Endodermal cell (in vitro differentiated cells): ENCODE data around the gene FXYD6. TPM values are rescaled to one million over a fixed set of nuclear protein-coding genes. Genes with fewer than 3 reads are reported as not detected.

ENCODE experiments used
- DNase-seq: peaks from one replicate; pipeline ENCODE4 v3.0.0-alpha.2; 2017
- H3K27ac ChIP-seq: 2 replicates; pipeline ENCODE4 v1.5.1; 2013; ENCODE audit warnings: mild to moderate bottlenecking, low read depth, low read length, moderate library complexity
- H3K27me3 ChIP-seq: 2 replicates; pipeline ENCODE4 v1.6.1; 2013; ENCODE audit warnings: mild to moderate bottlenecking, low read length, moderate library complexity; ENCODE audit not compliant: insufficient read depth, control insufficient read depth, poor library complexity, severe bottlenecking
- H3K36me3 ChIP-seq: 2 replicates; pipeline ENCODE4 v1.7.0; 2013; ENCODE audit warnings: mild to moderate bottlenecking, low read length, moderate library complexity; ENCODE audit not compliant: control insufficient read depth, insufficient read depth
- H3K4me1 ChIP-seq: one replicate; pipeline ENCODE4 v1.7.0; 2013; ENCODE audit warnings: low read length; ENCODE audit not compliant: control insufficient read depth, insufficient read depth
- H3K4me3 ChIP-seq: 2 replicates; pipeline ENCODE4 v1.5.1; 2013; ENCODE audit warnings: mild to moderate bottlenecking, low read length, moderate library complexity
- H3K9ac ChIP-seq: 2 replicates; pipeline ENCODE4 v1.6.1; 2013; ENCODE audit warnings: mild to moderate bottlenecking, low read length, moderate library complexity; ENCODE audit not compliant: poor library complexity, severe bottlenecking; ENCODE audit errors: extremely low read depth
- H3K9me3 ChIP-seq: 2 replicates; pipeline ENCODE4 v1.6.1; 2013; ENCODE audit warnings: mild to moderate bottlenecking, low read length, moderate library complexity; ENCODE audit not compliant: control insufficient read depth
- H3K27ac Mint-ChIP-seq: 2 replicates; pipeline ENCODE4 v1.8.0; 2020; ENCODE audit warnings: mixed read lengths
- H3K27me3 Mint-ChIP-seq: 2 replicates; pipeline ENCODE4 v1.8.0; 2021; ENCODE audit warnings: mild to moderate bottlenecking, mixed read lengths; ENCODE audit not compliant: insufficient read depth
- H3K36me3 Mint-ChIP-seq: 2 replicates; pipeline ENCODE4 v1.8.0; 2020; ENCODE audit warnings: low read depth, mixed read lengths
- H3K4me1 Mint-ChIP-seq: 2 replicates; pipeline ENCODE4 v1.8.0; 2020; ENCODE audit warnings: mixed read lengths
- H3K4me3 Mint-ChIP-seq: 2 replicates; pipeline ENCODE4 v1.8.0; 2020; ENCODE audit warnings: mild to moderate bottlenecking, moderate library complexity, mixed read lengths
- H3K9me3 Mint-ChIP-seq: 2 replicates; pipeline ENCODE4 v1.8.0; 2020; ENCODE audit warnings: mild to moderate bottlenecking, mixed read lengths
- CTCF ChIP-seq: fragments of 200-600 bp; sonication (generic); conservative IDR thresholded peaks from 2 replicates; pipeline ENCODE4 v1.5.0; 2021; ENCODE audit warnings: antibody characterized with exemption, mild to moderate bottlenecking
- WGBS, 2 experiments: methylation state at CpG; one replicate each; pipeline versions ENCODE4 v1.1.5 to v1.1.7; 2013; ENCODE audit warnings: missing lambda C conversion rate in 2 of 2, mixed read lengths in 1 of 2; ENCODE audit not compliant: insufficient coverage in 1 of 2, insufficient read length in 1 of 2; 5-methylcytosine and 5-hydroxymethylcytosine counted together
- total RNA-seq, 2 donors: library from RNA; stranded (reverse); fragmentation: NEBNext Ultra II Directional in 1 of 2; extraction: Animal tissue kit (Norgen Biotek cat#: 25700) in 1 of 2; gene quantifications; 2 replicates in 1 of 2; 3 replicates in 1 of 2; pipeline ENCODE4 v1.2.1, GENCODE V29; 2021

Gene FXYD6
- total RNA-seq, 2 donors from 2014 or later, result 54.1 to 61.8 TPM

GRCh38 chr11:117884994-117885393, 8.5 kb upstream of the FXYD6 start:
- Histone ChIP-seq H3K9me3 (no peaks in the 10 kb centered on the region), H3K27ac (no peak overlapping the region), H3K9ac (no peak overlapping the region), H3K27me3 (no peaks in the 10 kb centered on the region), H3K4me1 (peaks cover 14% of the 10 kb centered on the region), H3K4me3 (no peak overlapping the region), H3K36me3 (no peaks in the 10 kb centered on the region)
- Mint-ChIP-seq H3K27ac (no peak overlapping the region), H3K36me3 (no peaks in the 10 kb centered on the region), H3K27me3 (peaks cover 8% of the 10 kb centered on the region), H3K4me1 (peaks cover 57% of the 10 kb centered on the region), H3K9me3 (no peaks in the 10 kb centered on the region), H3K4me3 (no peak overlapping the region)
- no peak for TF ChIP-seq CTCF
- 93 to 96% methylated on average over 7 of the region's 7 CpGs for WGBS, 2 experiments
- peak; percentile 37 for DNase-seq

- Mint-ChIP-seq H3K27me3 (peaks cover 20% of the 10 kb centered on the region), H3K9me3 (no peaks in the 10 kb centered on the region), H3K4me3 (no peak overlapping the region), H3K36me3 (no peaks in the 10 kb centered on the region), H3K27ac (no peak overlapping the region), H3K4me1 (peaks cover 57% of the 10 kb centered on the region)
- H3K4me1 ChIP-seq, result peaks cover 23% of the 10 kb centered on the region
- no peak for TF ChIP-seq CTCF
- no peak overlapping the region for H3K9ac ChIP-seq
- H3K36me3 ChIP-seq, result no peaks in the 10 kb centered on the region
- peak; percentile 30 for DNase-seq
- H3K27ac ChIP-seq, result no peak overlapping the region
- no peak overlapping the region for H3K4me3 ChIP-seq
- 96 to 100% methylated on average over 2 to 3 of the region's 3 CpGs for WGBS, 2 experiments
- H3K9me3 ChIP-seq, result no peaks in the 10 kb centered on the region
- H3K27me3 ChIP-seq, result no peaks in the 10 kb centered on the region
Measured at GRCh38 chr11:117883063-117883462, 6.6 kb upstream of the FXYD6 start.

- H3K36me3 Mint-ChIP-seq, result no peaks in the 10 kb centered on the region
- H3K27me3 Mint-ChIP-seq, result peaks cover 23% of the 10 kb centered on the region
- 78 to 82% methylated on average over 8 to 11 of the region's 11 CpGs for WGBS, 2 experiments
- Histone ChIP-seq H3K27ac (no peak overlapping the region), H3K9ac (no peak overlapping the region), H3K27me3 (no peaks in the 10 kb centered on the region), H3K9me3 (no peaks in the 10 kb centered on the region), H3K4me1 (peaks cover 23% of the 10 kb centered on the region), H3K4me3 (no peak overlapping the region), H3K36me3 (no peaks in the 10 kb centered on the region)
- H3K9me3 Mint-ChIP-seq, result no peaks in the 10 kb centered on the region
- no peak overlapping the region for H3K4me3 Mint-ChIP-seq
- H3K4me1 Mint-ChIP-seq, result peaks cover 56% of the 10 kb centered on the region
- no peak overlapping the region for H3K27ac Mint-ChIP-seq
- no peak for TF ChIP-seq CTCF
- DNase-seq, result peak; percentile 38
Measured at GRCh38 chr11:117882311-117882905, 6.0 kb upstream of the FXYD6 start.
